ENCODE results near the gene MTFR1L.

GRCh38 chr1:25781130-25781433, 38.7 kb upstream of the MTFR1L start:
- TF ChIP-seq CTCF (IDR thresholded peaks at IDR 0.05) (no peak), POLR2A (IDR thresholded peaks at IDR 0.05) (no peak)
